NCI-H2196 treated with DMSO at 0.1 percent for 48 hours (cell line): Measurements from ENCODE around the gene ZNF117.
"Not testable (repeated sequence)": the region's sequence is repeated elsewhere in the genome, so short reads cannot be mapped to it uniquely, and the experiment has no call there.

Experiments
- DNase-seq: peaks from one replicate; lab custom pipeline; 2025; ENCODE audit not compliant: unreplicated experiment; lab: John Stamatoyannopoulos, UW

Gene ZNF117

DNA sequence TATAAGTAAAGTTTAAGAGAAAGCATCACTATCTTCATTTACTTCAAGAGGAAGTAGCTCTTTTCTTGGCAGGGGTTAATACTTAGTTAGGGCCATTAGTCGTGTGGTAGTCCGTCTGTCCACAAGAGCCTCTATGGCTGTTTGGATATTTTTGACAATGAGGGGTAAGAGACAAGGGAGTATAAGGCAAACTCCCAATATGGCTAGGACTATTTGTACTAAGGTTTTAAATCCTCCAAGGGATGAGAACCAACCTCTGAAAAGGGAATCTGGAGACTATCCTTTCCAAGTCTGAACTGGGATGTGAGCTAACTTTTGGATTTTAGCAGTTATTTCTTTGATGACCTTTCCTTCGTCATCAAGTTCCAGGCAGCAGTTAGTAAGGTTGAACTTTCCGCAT, at the start of gene ZNF117:
Gene ZNF117 (minus strand): TSS at position 101 of the 400 bp plus-strand sequence.
- no peak for DNase-seq

DNA sequence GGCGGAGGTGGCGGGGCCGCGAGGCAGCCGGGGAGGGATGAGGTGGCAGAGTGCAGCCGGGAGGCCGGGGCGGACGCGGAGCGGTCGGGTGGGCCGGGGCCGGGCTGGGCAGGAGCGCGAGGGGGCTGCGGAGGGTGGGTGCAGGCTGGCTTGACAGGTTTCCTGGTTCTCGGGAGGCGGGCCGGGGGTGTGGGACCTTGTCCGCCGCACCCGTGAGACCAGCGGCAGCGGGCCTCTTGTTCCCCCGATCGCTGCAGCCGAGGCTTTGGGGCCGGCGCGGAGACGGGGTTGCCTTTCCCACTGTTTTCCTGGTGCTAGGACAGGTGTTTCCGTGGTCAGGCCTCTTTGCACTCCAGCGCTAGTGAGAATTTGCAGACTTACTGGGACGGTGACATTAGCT, 47.9 kb upstream of the ZNF117 start:
- not testable (repeated sequence) for DNase-seq

DNA sequence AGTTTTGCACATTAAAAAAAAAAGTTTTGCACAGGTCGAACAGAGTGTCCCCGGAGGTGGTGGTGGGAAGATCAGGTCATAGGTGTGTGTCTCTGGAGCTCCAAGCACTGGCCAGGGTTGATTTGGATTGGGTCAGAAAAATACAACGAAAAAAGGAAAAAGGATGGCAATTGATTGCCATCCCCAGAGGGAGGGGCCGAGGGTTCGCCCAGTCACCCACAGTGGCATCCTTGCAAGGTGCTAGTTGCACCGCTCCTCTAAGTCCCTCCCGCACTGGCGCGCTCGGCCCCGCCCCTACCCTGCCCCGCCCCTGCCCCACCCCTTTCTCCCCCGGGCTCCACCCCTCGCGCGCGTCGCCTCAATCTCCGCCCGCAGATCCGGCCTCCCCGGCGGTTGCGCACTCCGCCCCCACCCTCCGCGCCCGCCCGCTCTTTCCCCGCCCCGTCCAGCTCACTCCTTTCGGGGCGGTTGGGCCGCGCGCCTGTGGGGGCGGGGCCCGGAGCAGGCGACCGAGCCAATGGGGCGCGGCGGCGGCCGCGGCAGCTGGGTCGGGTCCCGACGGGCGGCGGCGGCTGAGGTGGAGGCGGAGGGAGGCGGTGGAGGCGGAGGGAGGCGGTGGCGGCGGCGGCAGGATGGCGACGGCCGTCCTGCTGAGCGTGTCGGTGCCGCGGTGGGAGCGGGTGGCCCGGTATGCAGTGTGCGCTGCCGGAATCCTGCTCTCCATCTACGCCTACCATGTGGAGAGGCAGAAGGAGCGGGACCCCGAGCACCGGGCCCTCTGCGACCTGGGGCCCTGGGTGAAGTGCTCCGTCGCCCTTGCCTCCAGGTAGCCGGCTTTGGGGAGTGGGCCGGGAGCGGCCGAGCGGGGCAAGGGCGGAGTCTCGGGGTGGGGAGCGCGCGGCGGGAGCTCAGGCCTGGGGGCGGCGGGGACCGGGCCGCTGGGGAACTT, 47.2 kb upstream of the ZNF117 start:
- DNase-seq: peak; percentile 83

DNA sequence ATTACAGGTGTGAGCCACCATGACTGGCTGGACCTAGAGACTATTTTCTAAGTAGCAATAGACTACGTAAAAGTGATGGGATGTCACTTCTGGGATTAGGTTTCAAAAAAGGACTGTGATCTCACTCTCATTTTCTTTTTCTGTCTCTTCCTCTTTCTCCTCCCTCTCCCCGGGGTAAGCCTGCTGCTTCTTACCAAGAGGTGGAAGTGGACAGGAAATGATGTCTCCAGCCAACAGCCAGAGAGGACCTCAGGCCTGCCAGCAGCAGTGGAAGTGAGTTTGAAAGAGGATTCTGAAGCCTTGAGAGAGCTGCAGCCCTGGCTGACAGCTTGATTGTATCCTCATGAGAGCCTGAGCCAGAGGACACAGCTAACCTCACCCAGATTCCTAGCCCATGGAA, 45.7 kb upstream of the ZNF117 start:
- not testable (repeated sequence) for DNase-seq

DNA sequence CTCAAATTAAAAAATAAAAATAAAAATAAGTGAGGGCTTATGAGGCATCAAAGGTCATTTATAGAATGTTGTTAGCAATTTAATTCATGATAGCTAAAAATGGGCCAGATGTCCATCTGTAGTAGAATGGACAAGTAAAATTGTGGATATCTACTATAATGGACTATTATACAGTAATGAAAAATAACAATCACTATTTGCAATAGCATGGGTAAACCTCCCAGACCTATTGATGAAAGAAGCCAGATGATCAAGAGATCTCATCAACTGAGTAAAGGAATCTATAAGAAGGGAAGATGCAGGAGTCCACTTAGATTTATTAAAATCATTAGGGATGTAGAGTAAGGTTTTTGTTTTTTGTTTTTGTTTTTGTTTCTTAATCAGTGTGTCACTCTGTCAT, 44.6 kb upstream of the ZNF117 start:
- DNase-seq: not testable (repeated sequence)

DNA sequence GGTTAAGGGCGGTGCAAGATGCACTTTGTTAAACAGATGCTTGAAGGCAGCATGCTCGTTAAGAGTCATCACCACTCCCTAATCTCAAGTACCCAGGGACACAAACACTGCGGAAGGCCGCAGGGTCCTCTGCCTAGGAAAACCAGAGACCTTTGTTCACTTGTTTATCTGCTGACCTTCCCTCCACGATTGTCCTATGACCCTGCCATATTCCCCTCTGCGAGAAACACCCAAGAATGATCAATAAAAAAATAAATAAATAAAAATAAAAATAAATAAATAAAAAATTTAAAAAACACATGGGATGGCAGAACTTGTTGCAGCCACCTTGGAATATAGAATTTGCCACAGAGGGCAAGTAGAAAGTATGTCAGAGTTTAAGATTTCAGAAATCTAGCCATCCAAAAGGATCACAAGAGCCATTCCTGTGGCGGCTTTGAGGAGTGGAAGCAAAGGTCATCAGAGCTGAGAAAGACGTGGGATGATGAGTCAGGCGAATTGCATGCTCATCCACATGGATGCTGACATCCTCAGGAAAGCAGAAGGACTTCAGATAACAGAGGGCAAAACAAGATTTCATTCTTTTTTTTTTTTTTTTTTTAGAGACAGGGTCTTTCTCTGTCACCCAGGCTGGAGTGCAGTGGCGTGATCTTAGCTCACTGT, 43.4 kb upstream of the ZNF117 start:
- not testable (repeated sequence) for DNase-seq

DNA sequence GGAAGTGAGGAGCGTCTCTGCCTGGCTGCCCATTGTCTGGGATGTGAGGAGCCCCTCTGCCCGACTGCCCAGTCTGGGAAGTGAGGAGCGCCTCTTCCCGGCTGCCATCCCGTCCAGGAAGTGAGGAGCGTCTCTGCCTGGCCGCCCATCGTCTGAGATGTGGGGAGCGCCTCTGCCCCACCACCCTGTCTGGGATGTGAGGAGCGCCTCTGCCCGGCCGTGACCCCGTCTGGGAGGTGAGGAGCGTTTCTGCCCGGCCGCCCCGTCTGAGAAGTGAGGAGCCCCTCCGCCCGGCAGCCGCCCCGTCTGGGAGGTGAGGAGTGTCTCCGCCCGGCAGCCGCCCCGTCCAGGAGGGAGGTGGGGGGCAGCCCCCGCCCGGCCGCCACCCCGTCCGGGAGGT, 42.6 kb upstream of the ZNF117 start:
- DNase-seq: not testable (repeated sequence)

DNA sequence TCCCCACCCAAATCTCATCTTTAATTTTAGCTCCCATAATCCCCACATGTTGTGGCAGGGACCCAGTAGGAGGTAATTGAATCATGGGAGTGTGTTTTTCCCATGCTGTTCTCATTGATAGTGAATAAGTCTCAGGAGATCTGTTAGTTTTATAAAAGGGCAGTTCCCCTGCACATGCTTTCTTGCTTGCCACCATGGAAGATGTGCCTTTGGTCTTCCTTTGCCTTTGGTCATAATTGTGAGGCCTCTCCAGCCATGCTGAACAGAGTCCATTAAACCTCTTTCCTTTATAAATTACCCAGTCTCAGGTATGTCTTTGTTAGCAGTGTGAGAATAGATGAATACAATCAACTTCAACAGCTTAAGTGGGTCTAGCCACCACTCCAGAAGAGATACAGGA, 34.2 kb upstream of the ZNF117 start:
- DNase-seq: not testable (repeated sequence)

DNA sequence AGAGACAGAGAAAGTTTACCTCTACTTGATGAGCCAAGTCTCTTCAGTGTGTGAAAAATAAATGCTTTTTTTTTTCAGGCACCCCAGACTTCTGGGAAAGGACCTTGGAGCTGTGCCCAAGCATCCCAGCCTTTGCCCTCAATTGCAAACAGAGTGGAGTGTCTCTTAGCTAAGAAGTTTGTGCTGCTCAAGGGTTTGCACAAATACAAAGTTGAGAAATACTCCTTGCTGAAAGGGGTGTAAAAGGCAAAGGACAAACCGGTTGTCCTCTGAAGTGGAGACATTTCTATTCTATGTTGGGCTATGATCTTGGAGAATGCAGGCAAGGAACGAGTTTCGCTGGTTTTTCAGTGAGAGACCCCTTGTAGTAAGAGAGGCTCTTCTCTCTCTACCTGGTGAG, 30.1 kb upstream of the ZNF117 start:
- DNase-seq: not testable (repeated sequence)

DNA sequence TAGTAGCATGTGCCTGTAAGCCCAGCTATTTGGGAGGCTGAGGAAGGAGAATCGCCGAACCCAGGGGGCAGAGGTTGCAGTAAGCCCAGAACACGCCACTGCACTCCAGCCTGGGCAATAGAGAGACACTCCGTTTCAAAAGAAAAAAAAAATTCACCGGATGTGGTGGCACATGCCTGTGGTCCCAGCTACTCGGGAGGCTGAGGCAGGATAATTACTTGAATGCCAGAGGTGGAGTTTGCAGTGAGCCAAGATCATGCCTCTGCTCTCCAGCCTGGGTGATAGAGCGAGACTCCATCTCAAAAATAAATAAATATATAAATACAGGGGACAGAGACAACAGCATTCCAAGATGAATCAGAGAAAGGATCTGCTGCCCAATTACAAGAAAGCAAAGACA, 19.0 kb upstream of the ZNF117 start:
- DNase-seq: not testable (repeated sequence)

DNA sequence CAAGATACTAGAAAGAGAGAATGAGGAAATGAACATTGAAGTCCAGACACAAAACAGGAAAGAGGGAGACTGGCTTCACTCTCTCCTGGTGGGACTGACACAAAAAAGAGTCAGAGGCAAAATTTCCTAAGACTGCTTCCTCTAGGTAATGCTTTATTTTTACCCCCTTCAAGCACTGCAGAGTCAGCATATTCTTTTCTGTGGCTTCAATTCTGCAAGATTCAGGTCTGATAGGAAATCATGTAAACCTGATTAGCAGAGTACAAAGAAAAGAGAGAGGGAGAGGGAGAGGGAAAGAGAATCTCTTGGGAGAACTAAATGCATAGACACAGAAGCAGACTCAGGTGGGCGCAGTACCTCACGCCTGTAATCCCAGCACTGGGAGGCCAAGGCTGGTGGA, 18.6 kb upstream of the ZNF117 start:
- not testable (repeated sequence) for DNase-seq

DNA sequence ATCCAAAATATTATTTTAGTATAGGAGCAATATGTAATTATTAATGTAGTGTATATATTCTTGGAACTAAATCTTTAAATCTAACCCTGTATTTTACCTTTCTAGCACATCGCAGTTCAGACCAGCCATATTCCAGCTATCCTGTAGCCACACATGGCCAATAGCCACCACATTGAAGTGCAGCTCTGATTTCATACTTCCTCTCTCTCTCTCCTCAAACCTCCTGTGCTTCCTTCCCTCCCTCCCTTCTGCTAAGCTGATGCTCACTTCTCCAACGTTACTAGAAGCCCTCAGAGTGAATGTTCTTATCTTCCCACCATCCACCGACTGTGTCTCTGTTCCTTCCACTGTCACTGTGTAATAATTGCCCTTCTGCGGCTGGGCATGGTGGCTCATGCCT, 16.2 kb upstream of the ZNF117 start:
- DNase-seq: peak; percentile 11

DNA sequence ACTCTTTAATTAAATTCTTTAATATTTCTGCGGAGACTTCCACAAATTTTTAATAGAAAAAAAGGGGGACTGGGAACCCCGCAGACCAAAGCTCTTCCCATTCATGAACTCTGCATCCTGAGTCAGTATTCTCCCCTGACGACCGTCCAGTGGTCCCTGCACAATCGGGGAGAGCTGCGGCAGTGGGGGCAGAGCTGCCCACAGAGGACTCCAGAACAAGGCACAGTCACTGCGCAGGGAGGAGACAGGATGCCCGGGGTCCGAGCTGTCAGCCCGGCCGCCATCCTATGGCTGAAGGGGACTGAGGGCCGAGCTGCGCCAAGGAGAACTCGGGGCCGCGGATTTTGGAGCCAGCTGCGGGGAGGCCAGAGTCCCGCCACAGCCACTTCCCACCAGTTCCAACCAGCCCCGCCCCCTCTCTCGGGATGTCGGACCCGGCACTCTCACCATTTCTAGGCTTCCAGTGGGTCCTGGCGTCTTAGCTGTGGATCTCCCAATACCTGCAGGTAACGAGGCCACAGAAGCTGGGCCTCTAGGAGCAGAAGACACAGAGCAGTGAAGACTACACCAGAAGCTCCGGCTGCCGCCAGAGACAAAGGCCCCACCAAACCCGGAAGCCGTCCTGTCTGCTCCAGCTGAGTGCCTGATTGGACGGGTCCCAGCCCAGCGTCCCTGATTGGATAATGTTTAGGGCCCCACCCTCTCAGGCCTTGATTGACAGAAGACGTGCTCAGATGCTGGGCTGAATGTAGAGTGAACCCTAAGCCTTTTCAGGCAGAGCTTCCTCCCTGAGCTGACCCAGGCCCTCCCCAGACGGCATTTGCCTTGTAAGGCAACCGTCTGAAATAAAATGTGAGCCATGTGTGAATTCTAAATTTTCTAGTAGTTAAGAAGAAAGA, 15.5 kb upstream of the ZNF117 start, which contains the start of gene ERV3-1:
Gene ERV3-1 (minus strand): TSS at position 594 of the 899 bp plus-strand sequence. CDS start 13,661 bp downstream, outside the sequence.
- peak; percentile 93 for DNase-seq

DNA sequence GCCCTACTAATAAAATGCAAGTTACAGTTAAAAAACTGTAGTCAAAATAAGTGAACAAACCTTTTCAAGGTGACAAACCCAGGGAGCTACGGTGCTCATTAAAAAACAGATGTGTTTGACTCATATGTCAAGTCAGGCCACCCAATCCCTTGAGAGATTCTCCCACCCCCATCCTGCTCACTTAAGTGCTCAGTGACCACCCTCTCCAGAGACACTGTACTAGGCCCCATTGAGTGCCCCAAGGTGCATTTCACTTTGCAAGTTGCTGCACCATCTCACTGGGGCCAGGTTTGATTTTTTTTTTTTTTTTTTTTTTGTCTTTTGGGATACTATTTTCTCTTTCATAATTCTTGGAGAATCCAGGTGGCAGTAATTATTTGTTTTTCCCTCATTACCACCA, 13.7 kb upstream of the ZNF117 start:
- DNase-seq: no peak

DNA sequence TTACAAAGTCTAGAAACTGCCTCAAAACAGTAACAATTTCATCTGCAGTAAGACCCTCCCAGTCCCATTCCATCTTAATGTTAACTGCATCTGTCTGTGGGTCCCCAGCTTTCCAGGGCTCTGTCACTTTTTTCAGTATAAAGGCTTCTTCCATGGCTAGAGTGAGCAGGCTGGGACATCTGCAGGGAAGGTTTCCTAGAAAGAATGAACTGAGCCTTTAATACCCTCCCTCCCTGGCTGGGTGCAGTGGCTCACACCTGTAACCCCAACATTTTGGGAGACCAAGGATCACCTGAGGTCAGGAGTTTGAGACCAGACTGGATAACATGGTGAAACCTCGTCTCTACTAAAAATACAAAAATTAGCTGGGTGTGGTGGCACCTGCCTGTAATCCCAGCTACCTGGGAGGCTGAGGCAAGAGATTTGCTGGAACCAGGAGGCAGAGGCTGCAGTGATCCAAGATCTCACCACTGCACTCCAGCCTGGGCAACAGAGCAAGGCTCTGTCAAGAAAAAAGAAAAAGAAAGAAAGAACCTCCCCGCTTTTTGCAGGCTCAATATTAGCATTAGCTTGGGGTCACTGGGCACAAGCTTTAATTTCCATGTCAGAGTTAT, 12.2 kb upstream of the ZNF117 start:
- DNase-seq: no peak

DNA sequence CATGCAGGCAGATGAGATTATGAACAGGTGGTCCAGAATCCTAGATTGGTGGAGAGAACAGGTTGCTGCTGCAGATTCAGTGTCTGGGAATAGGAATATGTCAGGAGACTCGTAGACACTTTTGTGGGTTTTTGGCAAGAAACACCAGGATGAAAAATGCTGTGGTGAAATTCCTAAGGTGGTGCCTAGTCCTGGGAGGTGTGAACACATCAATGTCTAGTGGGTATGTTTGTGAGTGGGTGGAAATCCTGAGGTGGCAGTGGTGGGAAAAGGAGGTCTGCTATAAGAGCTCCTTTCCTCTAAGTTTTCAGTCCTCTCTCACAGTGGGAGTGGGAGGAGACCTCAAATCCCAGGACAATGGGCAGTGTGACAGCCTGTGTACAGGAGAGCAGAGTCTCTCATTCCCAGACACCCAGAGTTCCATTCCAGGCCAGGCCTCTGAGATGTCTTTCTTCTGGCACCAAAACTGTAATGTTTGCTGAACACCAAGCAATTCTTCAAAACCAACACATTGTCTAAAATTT, 10.5 kb upstream of the ZNF117 start:
- DNase-seq: no peak

DNA sequence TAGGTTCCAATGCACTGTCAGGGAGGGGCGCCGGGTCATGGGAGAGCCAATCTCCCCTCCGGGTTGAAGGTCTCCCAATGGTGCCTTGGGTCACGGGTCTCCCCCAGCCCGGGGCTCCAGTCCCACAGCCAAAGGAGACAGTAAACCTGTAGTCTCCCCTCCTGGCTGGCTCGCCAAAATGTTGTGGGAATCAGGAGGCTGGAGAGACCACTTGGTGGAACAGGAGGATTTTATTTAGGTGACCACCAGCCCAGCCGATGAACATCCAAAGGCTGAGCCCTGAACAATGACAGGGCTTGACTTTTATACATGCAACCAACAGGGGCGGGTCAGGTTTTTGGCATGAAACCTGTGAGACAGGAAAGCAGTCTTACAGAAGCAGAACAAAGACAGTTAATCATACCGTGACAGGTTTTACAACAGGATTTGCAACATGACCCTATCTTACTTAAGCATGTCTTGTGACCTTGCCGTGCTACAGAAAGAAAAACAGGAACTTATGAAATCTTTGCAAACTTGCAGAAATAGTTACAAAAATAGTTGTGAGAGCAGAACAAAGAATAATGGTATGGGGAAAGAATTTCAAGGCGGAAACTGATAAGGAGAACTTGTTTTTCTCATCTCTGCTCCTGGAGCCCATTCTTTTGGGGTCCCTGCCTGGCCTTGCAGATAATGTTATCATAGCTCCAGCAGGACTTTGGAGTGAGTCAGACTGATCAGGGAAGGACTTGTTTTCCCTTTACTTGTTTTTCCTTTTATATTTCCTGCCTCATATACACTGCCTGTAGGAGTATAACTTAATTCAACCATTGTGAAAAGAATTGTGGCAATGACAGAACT, 8.5 kb upstream of the ZNF117 start:
- no peak for DNase-seq

DNA sequence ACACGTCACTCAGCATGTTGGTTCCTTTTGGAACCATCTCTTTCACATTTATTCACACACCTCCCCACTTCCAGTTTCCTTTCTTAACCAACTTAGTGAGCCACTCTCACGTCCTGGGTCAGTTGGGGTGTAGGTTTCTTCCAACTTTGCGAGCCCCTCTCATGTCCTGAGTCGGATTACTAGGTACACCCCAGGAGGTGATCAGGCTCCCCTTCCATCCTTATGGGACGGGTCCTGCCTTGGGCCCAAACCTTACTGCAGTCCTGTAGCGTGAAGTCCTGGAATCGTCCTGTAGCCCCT, 8.0 kb upstream of the ZNF117 start:
- no peak for DNase-seq

DNA sequence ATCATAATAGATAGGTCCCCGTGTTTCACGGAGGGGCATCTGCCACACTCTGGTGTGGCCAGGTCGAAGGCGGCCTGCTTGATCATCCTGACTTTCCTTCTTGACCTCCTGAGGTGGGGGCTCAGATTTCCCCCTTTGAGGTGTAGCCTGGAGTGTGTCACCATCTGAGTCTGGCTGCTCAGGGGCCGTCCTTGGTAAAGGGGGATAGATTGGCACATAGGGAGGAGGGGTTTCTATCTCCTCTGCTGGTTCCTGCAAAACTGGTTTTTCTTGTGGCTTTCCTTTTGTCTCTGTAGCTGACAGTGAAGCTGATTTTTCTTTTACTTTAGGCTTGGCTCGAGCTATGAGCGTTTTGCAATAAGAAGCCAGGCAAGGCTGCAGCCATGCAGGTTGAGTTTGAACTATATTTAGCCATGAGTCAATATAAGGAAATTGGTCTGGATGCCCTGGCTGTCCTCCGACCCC, 7.1 kb upstream of the ZNF117 start:
- peak; percentile 27 for DNase-seq
